B cell (primary cell): Measurements from ENCODE around the gene MLEC. TPM values are rescaled to one million over a fixed set of nuclear protein-coding genes. Genes with fewer than 3 reads are reported as not detected.

Source experiments
- ATAC-seq: fragments of 200-7000 bp; cut with Tn5 transposase; one replicate; pipeline ENCODE4 v1.10.0; 2021; ENCODE audit warnings: low read depth, mild to moderate bottlenecking, moderate number of reproducible peaks, moderate library complexity
- CTCF ChIA-PET: fragments of 350-600 bp; sonication (Branson Sonifier 250); formaldehyde crosslinking; loops from one replicate; lab custom pipeline; 2021; ENCODE audit warnings: antibody characterized with exemption, inconsistent platforms; lab: Charles Lee
- POLR2A ChIA-PET: fragments of 350-600 bp; sonication (Branson Sonifier 250); formaldehyde crosslinking; loops from one replicate; lab custom pipeline; 2021; ENCODE audit warnings: antibody characterized with exemption; lab: Charles Lee
- DNase-seq: peaks from one replicate; pipeline ENCODE4 v3.0.0; 2013
- H2AFZ ChIP-seq: 2 replicates; pipeline ENCODE4 v1.6.1; 2012; ENCODE audit warnings: mild to moderate bottlenecking, low read depth, low read length; ENCODE audit not compliant: insufficient read depth, poor library complexity, severe bottlenecking
- H3K27ac ChIP-seq, 2 donors: 1 replicate in 1 of 2; 2 replicates in 1 of 2; pipeline ENCODE4 v1.5.1; 2012 to 2013; ENCODE audit warnings: low read length in 2 of 2, mild to moderate bottlenecking in 2 of 2, moderate library complexity in 1 of 2
- H3K27me3 ChIP-seq, 4 experiments: fragments of 200-600 bp in 1 of 4; sonication (generic) in 1 of 4; replicated peaks in 1 of 4; 1 replicate in 2 of 4; 2 replicates in 2 of 4; pipeline versions ENCODE4 v1.6.1 to v1.7.0; 2013 to 2016; ENCODE audit warnings: low read length in 3 of 4, mild to moderate bottlenecking in 2 of 4, mixed read lengths in 1 of 4, moderate library complexity in 1 of 4; ENCODE audit not compliant: insufficient read depth in 4 of 4, control insufficient read depth in 3 of 4; ENCODE audit errors: control extremely low read depth in 1 of 4
- H3K36me3 ChIP-seq, 2 experiments: replicated peaks in 1 of 2; 1 replicate in 1 of 2; 2 replicates in 1 of 2; pipeline versions ENCODE4 v1.6.1 to v1.7.1; 2013; ENCODE audit warnings: low read length in 1 of 2; ENCODE audit not compliant: insufficient read depth in 2 of 2, control insufficient read depth in 1 of 2; ENCODE audit errors: control extremely low read depth in 1 of 2, extremely low read depth in 1 of 2
- H3K4me1 ChIP-seq, 2 donors: fragments of 200-600 bp in 1 of 2; sonication (generic) in 1 of 2; 1 replicate in 1 of 2; 2 replicates in 1 of 2; pipeline versions ENCODE4 v1.5.1 to v1.6.1; 2013 to 2017; ENCODE audit warnings: low read length in 2 of 2; ENCODE audit not compliant: control insufficient read depth in 2 of 2, insufficient read depth in 2 of 2
- H3K4me2 ChIP-seq: replicated peaks from 2 replicates; pipeline ENCODE3; 2012; ENCODE audit warnings: mild to moderate bottlenecking, low read depth, low read length; ENCODE audit not compliant: poor library complexity, severe bottlenecking
- H3K4me3 ChIP-seq, 5 experiments: fragments of 200-600 bp in 1 of 5; sonication (generic) in 1 of 5; 1 replicate in 3 of 5; 2 replicates in 2 of 5; pipeline versions ENCODE4 v1.5.1 to v1.7.0; 2011 to 2016; ENCODE audit warnings: low read length in 4 of 5, mild to moderate bottlenecking in 4 of 5, low read depth in 2 of 5, control low read depth in 1 of 5, moderate library complexity in 1 of 5; ENCODE audit not compliant: insufficient read depth in 1 of 5; ENCODE audit errors: control extremely low read depth in 1 of 5, extremely low read depth in 1 of 5
- H3K79me2 ChIP-seq: fragments of 200-600 bp; sonication (generic); one replicate; pipeline ENCODE4 v1.6.0; 2016; ENCODE audit warnings: low read length; ENCODE audit not compliant: control insufficient read depth, insufficient read depth
- H3K9ac ChIP-seq: fragments of 200-600 bp; sonication (generic); 2 replicates; pipeline ENCODE4 v1.6.1; 2017; ENCODE audit warnings: mild to moderate bottlenecking, low read length, moderate library complexity
- H3K9me3 ChIP-seq, 3 donors: one replicate each; pipeline versions ENCODE4 v1.6.1 to v1.7.1; 2013; ENCODE audit warnings: low read length in 2 of 3; ENCODE audit not compliant: control insufficient read depth in 2 of 3, insufficient read depth in 1 of 3; ENCODE audit errors: control extremely low read depth in 1 of 3
- H4K20me1 ChIP-seq: 2 replicates; pipeline ENCODE4 v1.6.0; 2012; ENCODE audit warnings: mild to moderate bottlenecking, low read length; ENCODE audit not compliant: insufficient read depth, control insufficient read depth, poor library complexity, severe bottlenecking
- H3K27ac Mint-ChIP-seq: one replicate; pipeline ENCODE4 v1.8.0; 2021; ENCODE audit warnings: mixed read lengths
- H3K27me3 Mint-ChIP-seq: one replicate; pipeline ENCODE4 v1.8.0; 2021; ENCODE audit warnings: mixed read lengths
- H3K4me1 Mint-ChIP-seq: one replicate; pipeline ENCODE4 v1.8.0; 2021; ENCODE audit warnings: mixed read lengths
- H3K4me3 Mint-ChIP-seq: one replicate; pipeline ENCODE4 v1.8.0; 2021; ENCODE audit warnings: mixed read lengths
- H3K9me3 Mint-ChIP-seq: one replicate; pipeline ENCODE4 v1.8.0; 2022; ENCODE audit warnings: mixed read lengths; ENCODE audit not compliant: insufficient read depth
- CTCF ChIP-seq: fragments of 200-600 bp; IDR thresholded peaks from one replicate; pipeline ENCODE4 v1.8.0; 2022; ENCODE audit warnings: antibody characterized with exemption, mild to moderate bottlenecking
- EZH2 ChIP-seq: IDR thresholded peaks from 2 replicates; pipeline ENCODE4 v1.6.1; 2012; ENCODE audit warnings: borderline replicate concordance, low read depth, mild to moderate bottlenecking, moderate library complexity, low read length; ENCODE audit not compliant: insufficient read depth, poor library complexity, severe bottlenecking
- WGBS: methylation state at CpG from one replicate; pipeline ENCODE4 v1.1.5; 2013; ENCODE audit warnings: missing lambda C conversion rate; ENCODE audit not compliant: insufficient coverage; 5-methylcytosine and 5-hydroxymethylcytosine counted together
- intact Hi-C: fragments of 100-400 bp; cut with micrococcal nuclease; formaldehyde crosslinking; loops from one replicate; pipeline ENCODE4 v1.10.0; 2022
- polyA plus RNA-seq: library from polyadenylated mRNA; depleted of rRNA; stranded (reverse); fragments of >200 nt; gene quantifications from 2 replicates; pipeline ENCODE4 v1.2.3, GENCODE V29; 2012
- total RNA-seq, 2 donors: library from RNA; stranded (reverse); fragments of 120-200 nt in 1 of 2; gene quantifications; 1 replicate in 1 of 2; 2 replicates in 1 of 2; pipeline versions ENCODE4 v1.2.3 to v1.2.4, GENCODE V29; 2013 to 2022

The MLEC gene
- total and polyA plus RNA-seq, 2 donors (not counting 1 experiment from before 2014, with no cell fraction given), result 5.5 to 52.6 TPM

DNA sequence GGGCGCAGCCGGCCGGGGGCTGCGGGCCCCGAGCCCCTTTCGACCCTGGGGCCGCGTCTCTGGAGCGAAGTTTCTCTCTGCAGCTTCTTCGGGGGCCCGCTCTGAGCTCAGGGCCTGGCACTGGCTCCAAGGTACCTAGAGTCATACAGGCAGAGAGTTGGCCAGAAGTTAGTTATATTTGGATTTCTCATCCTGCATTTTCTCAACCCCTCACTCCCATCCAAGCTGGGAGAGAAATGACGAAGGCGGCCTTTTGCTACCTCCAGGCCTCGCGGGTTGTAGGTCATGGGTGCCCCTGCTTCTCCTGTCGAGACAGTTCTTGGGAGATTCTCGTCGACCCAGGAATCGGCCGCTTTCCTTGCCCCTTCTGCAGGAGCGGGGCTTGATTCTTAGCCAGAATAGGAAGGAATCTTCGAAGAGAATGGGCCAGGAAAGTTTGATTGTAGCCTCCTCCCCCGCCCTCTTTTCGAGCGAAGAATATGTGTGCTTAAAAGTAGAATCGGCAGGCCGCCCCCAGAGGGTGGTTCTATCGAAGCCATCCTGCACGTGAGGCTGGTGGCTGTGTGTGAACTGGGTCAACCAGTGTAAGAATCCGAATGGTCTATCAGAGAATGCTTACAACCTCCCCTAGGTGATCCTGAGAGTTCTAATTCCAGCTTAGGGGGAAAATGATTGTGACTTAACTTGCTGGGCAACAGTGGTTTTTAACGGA, 785 bp downstream of the MLEC start:
- TF ChIP-seq CTCF (no peak), EZH2 (no peak)
- Histone ChIP-seq H3K27me3 (no peaks in the 10 kb centered on the region), H2AFZ (peak overlapping the region; percentile 91), H4K20me1 (peaks cover 49% of the 10 kb centered on the region), H3K4me1 (peaks cover 41 to 46% of the 10 kb centered on the region in 2 donors), H3K4me2 (peak overlapping the region; percentile 84), H3K9ac (peak overlapping the region; percentile 77), H3K79me2 (peaks cover 57% of the 10 kb centered on the region), H3K9me3 (peaks cover 0 to 6% (median 2%) of the 10 kb centered on the region in 3 donors), H3K36me3 (peaks cover 0 to 3% of the 10 kb centered on the region in 2 experiments), H3K4me3 (peak overlapping the region; percentile 71 to 91 (median 79)), H3K27ac (peak overlapping the region in 1 of 2 donors; percentile 87)
- Mint-ChIP-seq H3K9me3 (no peaks in the 10 kb centered on the region), H3K27me3 (no peaks in the 10 kb centered on the region), H3K4me1 (peaks cover 49% of the 10 kb centered on the region), H3K27ac (peak overlapping the region; percentile 59), H3K4me3 (peak overlapping the region; percentile 88)
- ATAC-seq, result no peak
- intact Hi-C loops, result loop anchor here (1.0 to 10.0 kb wide), 5 partner anchors 153 to 1200 kb away; partner anchors contain the start of genes C12orf43, COX6A1, PSMD9 and RNF10
- POLR2A ChIA-PET, result no interaction called here
- CTCF ChIA-PET, result interaction anchor here (0.7 to 8.9 kb wide), 12 partner anchors 9 to 284 kb away, joined by 3 to 121 read pairs (median 4); partner anchors contain the start of gene POP5
- peak; percentile 45 for DNase-seq
- WGBS, result 2% methylated on average over 23 of the region's 31 CpGs
